DMS153 treated with DMSO at 0.1 percent for 48 hours (cell line): ENCODE measurements around the gene DHRS3.

Experiments used
- DNase-seq: peaks from one replicate; lab custom pipeline; 2025; ENCODE audit not compliant: unreplicated experiment; lab: John Stamatoyannopoulos, UW

The DHRS3 gene

GRCh38 chr1:12599657-12600056 lies 18.4 kb downstream of the DHRS3 start:
- no peak for DNase-seq

GRCh38 chr1:12598974-12599373 lies 19.0 kb downstream of the DHRS3 start:
- no peak for DNase-seq

DNA sequence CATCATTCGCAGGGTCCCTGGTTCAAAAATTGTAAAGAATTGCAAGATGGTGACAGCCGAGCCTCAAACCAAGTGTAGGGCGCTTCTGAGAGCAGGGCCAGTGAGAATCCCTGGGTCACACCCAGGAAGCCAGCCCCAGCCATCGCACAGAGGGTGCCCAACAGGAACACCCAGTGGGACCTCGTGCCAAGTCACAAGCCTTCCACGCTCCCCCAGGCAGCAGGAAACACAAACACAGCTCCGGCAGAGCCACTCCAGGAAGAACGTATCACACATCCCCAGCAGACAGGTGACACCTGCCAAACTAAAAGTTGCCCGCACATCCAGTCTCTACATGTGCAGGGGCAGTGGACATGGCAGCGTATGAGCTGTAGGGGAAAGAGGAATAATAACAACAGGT lies 20.2 kb downstream of the DHRS3 start:
- DNase-seq = no peak

- no peak for DNase-seq
Measured at GRCh38 chr1:12596007-12596821, 21.8 kb downstream of the DHRS3 start.

- DNase-seq = no peak
Measured at GRCh38 chr1:12595757-12596006, 22.3 kb downstream of the DHRS3 start.

DNA sequence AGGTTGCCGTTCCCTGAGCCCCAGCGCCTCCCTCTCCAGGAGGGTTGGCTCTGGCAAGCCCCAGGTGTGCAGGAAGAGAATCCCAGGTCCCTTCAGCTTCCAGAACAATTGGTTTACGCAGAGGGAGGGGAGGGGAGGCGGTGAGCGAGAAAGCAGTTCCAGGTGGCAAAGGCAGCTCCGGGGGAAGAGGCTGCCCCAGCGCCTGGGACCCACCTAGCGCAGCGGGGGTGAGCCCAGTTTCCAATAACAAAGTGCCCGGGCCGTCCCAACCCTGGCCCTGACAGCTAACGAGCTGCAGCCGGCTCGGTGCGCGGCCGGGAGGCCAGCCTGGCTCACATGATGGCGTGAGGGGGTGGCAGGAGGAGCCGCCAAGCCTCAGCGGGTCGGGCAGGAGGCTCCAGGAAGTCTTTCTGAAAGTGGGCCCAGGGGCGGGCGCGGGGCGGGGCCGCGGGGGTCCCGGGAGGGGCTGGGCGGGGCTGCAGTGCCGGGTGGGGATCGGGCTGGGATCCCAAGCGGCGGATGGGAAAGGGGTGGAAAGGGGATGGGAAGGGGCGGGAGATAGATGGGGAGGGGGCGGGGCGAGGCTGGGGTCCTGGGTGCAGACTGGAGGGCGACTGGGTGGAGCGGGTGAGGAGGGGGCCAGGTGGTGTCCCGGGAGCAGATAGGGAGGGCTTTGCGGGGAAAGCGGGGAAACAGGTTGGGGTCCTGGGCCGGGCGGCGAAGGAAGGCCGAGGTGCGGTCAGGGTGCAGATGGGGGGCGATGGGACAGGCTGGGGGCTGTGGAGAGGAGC lies 22.8 kb downstream of the DHRS3 start:
- no peak for DNase-seq

GRCh38 chr1:12594490-12594889 lies 23.5 kb downstream of the DHRS3 start:
- DNase-seq = no peak

DNA sequence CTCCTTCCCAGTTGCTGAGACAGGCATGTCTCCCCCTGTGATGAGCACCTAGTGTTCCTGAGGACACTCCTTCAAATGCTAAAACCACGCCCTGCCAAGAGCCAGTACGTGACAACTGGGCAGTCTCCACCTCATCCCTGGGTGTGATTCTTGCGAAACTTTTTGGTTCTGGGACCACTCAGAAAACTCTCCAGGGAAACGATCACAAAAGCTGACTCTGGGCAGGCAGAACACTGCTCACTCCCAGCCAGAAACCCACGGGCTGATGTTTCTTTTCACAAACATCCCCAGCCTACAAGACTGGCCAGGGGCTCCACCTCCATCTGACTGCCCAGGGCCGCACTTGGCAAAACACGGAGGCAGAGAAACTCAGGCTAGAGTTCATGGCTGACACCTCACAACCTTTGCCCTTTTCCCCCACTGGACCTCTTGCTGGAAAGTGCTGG lies 24.4 kb downstream of the DHRS3 start:
- no peak for DNase-seq

GRCh38 chr1:12592496-12592895 lies 25.5 kb downstream of the DHRS3 start:
- no peak for DNase-seq

DNA sequence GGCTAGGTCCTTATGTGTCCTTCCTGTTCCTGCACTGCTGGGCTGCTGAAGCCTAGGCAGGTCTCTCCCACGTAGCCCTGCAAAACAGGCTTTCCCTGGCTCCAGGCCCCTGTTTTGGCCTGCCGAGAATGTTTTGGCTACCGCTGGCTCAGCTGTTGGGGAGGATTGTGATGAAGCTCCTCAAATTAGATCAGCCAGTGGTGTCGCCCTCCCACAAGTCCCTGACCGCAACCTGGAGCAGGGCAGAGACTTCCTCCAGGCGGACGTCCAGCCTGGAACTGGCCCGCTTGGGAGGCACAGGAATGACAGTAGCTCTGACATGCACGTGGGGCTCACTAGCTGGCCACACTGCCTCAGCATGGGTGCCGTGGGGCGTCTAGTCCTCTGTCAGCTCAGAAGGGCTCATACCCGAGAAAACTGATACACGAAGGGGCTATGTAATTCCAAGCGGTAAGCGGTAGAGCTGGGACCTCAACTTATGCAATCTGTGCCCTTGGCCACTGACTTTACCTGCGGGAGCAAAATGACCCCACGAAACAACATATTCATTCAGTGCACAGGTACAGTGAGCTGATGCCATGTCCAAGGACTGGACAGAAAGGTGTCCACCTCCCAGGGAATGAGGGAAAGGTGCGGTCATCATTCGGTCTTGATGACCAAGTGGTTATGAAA lies 26.6 kb downstream of the DHRS3 start:
- no peak for DNase-seq

- DNase-seq = no peak
Measured at GRCh38 chr1:12588695-12589094, 29.3 kb downstream of the DHRS3 start.

DNA sequence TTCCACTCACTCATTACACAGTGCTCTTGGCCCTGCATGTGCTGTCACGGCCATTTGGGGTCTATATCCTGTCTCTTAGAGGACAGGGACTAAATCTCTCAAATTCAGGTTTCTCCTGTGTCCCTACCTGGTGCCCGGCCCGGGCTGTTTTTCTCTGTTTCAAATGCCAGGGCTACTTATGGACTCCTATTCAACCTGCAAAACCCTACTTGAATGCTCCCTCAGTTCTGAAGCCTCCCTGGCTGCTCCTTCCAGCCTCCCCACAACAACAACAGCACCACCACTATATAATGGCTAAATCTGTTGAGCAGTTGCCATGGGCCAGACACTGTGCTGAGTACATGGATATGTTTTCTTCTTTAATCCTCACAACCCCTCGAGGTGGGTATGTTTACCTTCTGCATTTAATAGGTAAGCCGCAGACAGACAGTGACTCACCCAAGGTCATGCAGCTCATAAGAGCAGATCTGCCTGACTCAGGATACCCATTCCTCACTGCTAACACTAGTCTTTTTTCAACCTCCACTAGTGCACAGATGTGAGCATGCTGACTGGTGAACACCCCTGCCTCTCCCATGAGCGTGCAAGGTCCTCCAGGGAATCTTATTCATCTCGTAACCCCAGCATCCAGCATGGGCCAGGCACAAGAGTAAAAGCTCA lies 29.9 kb downstream of the DHRS3 start:
- DNase-seq = no peak

DNA sequence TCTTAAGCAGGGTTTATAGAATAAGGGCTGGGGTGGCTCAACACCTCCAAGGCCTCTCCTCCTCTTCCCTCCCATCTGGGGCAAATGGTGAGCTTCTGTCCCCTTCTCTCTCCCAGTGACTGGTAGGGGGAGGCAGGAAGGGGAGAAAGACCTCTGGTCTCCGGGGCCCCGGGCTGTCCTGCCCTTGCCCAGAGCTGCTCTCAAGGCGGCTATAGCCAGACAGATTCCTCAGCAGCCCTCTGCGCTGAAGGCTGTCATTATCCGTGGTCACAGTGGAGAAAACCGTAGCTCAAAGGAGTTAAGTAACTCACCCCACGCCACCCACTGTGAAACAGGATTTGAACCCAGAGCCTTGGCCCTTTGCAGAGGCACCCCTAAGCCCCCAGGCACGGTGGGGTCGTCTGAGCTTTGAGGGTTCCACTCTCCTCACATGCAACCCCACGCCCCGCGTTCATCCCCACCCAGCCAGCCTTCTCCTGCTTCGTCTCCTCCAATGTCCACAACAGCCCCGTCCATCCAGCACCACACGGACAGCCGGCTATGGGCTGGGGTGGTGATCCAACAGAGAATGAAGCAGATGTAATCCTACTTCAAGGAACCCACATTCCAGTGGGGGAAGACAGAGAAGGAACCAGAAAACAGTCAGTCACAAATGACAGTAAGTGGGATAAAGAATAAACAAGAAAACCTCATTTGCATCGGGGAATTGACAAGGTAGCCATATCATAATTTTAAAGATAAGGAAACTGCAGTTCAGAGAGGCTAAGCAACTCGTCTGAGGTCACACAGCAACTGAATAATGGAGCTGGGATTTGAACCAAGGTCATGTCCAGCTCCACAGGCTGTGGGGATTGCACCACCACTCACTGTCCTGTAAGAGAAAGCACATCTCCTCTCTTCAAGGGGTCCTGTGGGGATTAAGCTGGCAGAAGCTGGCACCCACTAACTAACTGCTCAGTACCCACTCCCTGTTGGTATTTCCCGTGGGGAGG lies 31.8 kb downstream of the DHRS3 start:
- DNase-seq = no peak

- no peak for DNase-seq
Measured at GRCh38 chr1:12585536-12585935, 32.5 kb downstream of the DHRS3 start.

GRCh38 chr1:12584900-12585525 lies 33.0 kb downstream of the DHRS3 start:
- no peak for DNase-seq

- DNase-seq = no peak
Measured at GRCh38 chr1:12583484-12583883, 34.5 kb downstream of the DHRS3 start.

DNA sequence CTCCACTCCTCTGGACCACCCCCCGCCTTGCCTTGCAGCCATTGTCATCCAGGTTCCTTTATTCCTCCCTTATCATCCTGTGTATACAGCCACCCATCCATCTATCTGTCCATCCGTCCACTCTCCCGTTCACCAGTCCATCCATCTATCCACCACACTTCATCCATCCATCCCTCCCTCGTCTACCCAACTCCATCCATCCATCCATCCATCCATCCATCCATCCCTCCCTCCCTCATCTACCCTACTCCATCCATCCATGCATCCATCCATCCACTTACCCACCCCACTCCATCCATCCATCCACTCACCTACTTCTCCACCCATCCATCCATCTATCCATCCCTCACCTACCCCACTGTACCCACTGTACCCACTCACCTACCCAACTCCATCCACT lies 35.4 kb downstream of the DHRS3 start:
- DNase-seq = no peak

DNA sequence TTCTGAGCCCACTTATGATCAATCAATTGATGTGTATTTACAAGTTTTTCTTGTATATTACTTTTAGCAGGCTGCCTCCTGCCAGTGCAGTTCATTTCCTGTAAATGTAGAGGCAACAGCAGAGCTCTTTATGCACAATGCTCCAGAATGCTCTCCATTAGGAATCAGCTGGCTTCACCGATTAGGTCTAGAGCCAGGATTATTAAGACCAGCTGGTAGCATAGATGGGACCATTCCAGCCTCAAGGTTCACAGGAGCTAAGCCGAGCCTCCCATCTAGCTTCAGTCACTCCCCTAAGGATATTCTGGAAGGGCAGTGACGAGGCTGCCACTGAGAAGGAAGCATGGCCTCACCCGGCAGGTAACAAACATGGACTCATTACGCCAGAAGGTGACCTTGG lies 36.8 kb downstream of the DHRS3 start:
- DNase-seq = no peak

DNA sequence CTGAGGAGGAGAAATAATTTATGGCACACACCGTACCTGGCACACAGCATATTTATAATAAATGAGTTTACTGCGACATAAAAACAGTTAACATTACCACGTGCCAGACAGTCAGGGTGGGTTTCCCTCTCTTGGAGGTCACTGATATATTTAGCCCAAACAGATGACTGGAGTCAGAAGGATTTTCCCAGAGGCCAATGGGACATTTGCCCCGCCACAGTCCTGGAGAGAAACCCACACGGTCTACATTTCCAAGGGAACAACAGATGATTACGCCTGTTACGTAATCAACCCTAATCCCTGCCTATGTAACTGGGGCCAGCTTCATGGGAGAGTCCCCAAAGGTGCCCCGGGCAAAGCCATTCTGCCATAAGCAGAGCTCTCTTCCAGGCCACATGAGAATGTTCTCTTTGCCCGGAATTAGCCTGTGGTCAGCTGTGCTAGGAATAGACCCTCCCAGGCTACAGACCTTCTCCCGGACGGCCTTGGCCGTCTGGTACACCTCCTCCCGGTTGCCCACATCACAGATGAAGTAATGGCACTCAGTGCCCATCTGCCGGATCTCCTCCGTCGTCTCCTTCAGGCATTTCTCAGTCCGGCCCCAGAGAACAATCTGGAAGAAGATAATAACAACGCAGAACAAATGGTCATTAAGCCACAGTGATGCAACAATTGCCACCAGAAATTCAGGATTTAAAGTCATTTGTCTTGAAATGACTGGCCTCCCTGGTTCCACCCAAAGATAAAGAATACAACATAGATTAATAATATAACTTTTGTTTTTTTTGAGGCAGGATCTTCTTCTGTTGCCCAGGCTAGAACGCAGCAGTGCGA lies 37.7 kb downstream of the DHRS3 start:
- DNase-seq = no peak
